Keratinocyte (primary cell): ENCODE measurements around the gene VEZT. TPM values are rescaled to one million over a fixed set of nuclear protein-coding genes. Genes with fewer than 3 reads are reported as not detected.
"Not testable (repeated sequence)": the region's sequence is repeated elsewhere in the genome, so short reads cannot be mapped to it uniquely, and the experiment has no call there.

Source experiments
- DNase-seq: peaks from one replicate; pipeline ENCODE4 v3.0.0-alpha.2; 2011; ENCODE audit warnings: low read depth, missing footprints, low spot score
- FAIRE-seq: peaks from 2 replicates; lab custom pipeline; 2011; peaks lifted over from hg19 to GRCh38; lab: Jason Lieb, UNC
- H2AFZ ChIP-seq: 2 replicates; pipeline ENCODE4 v1.6.0; 2012; ENCODE audit warnings: low read length, control low read depth, inconsistent platforms; ENCODE audit not compliant: control insufficient read depth
- H3K27ac ChIP-seq: 2 replicates; pipeline ENCODE4 v1.5.1; 2011; ENCODE audit warnings: low read length; ENCODE audit not compliant: control insufficient read depth, insufficient read depth
- H3K27me3 ChIP-seq: 3 replicates; pipeline ENCODE4 v1.6.0; 2011; ENCODE audit warnings: low read length; ENCODE audit not compliant: control insufficient read depth, insufficient read depth; ENCODE audit errors: extremely low read depth
- H3K36me3 ChIP-seq, 2 experiments: 2 replicates in 1 of 2; 3 replicates in 1 of 2; pipeline ENCODE4 v1.5.1; 2011; ENCODE audit warnings: low read length in 2 of 2, mild to moderate bottlenecking in 1 of 2; ENCODE audit not compliant: control insufficient read depth in 2 of 2, insufficient read depth in 2 of 2; ENCODE audit errors: extremely low read depth in 1 of 2
- H3K4me1 ChIP-seq: 3 replicates; pipeline ENCODE4 v1.5.1; 2011; ENCODE audit warnings: low read length; ENCODE audit not compliant: control insufficient read depth, insufficient read depth; ENCODE audit errors: extremely low read depth
- H3K4me2 ChIP-seq: 3 replicates; pipeline ENCODE4 v1.6.0; 2011; ENCODE audit warnings: low read depth, low read length; ENCODE audit not compliant: control insufficient read depth, insufficient read depth; ENCODE audit errors: extremely low read depth
- H3K4me3 ChIP-seq, 3 experiments: fragments of 200-600 bp in 1 of 3; sonication (generic) in 1 of 3; 2 replicates in 2 of 3; 3 replicates in 1 of 3; pipeline ENCODE4 v1.5.1; 2011 to 2016; ENCODE audit warnings: low read length in 3 of 3, mild to moderate bottlenecking in 3 of 3, control low read depth in 2 of 3, inconsistent platforms in 1 of 3, low read depth in 1 of 3, mixed read lengths in 1 of 3, mixed run types in 1 of 3, moderate library complexity in 1 of 3; ENCODE audit not compliant: control insufficient read depth in 2 of 3, insufficient read depth in 2 of 3; ENCODE audit errors: extremely low read depth in 1 of 3
- H3K79me2 ChIP-seq: 2 replicates; pipeline ENCODE4 v1.6.0; 2012; ENCODE audit warnings: low read length; ENCODE audit not compliant: control insufficient read depth, insufficient read depth
- H3K9ac ChIP-seq: 3 replicates; pipeline ENCODE4 v1.6.0; 2011; ENCODE audit warnings: low read length; ENCODE audit not compliant: control insufficient read depth, insufficient read depth; ENCODE audit errors: extremely low read depth
- H3K9me1 ChIP-seq: 3 replicates; pipeline ENCODE4 v1.6.0; 2011; ENCODE audit warnings: low read length; ENCODE audit not compliant: control insufficient read depth, insufficient read depth; ENCODE audit errors: extremely low read depth
- H3K9me3 ChIP-seq: 2 replicates; pipeline ENCODE4 v1.5.1; 2012; ENCODE audit warnings: low read depth, low read length; ENCODE audit not compliant: control insufficient read depth
- H4K20me1 ChIP-seq: 3 replicates; pipeline ENCODE4 v1.6.0; 2011; ENCODE audit warnings: low read length; ENCODE audit not compliant: control insufficient read depth, insufficient read depth; ENCODE audit errors: extremely low read depth
- EZH2 ChIP-seq: IDR thresholded peaks from one replicate; pipeline ENCODE4 v1.6.1; 2012; ENCODE audit warnings: inconsistent platforms, mild to moderate bottlenecking, low read length, moderate library complexity
- dilution Hi-C: fragments of 300-500 bp; cut with MboI; formaldehyde crosslinking; loops from one replicate; pipeline ENCODE4 v1.7.0; 2020; ENCODE audit warnings: low sequenced_read_pairs; ENCODE audit not compliant: extremely low pct_ligation_motif_present
- polyA plus RNA-seq, 5 experiments: library from polyadenylated mRNA; depleted of rRNA in 3 of 5; stranded (reverse) in 3 of 5; stranded (forward) in 1 of 5; unstranded in 1 of 5; fragments of >200 nt; gene quantifications; 1 replicate in 1 of 5; 2 replicates in 3 of 5; 3 replicates in 1 of 5; pipeline versions ENCODE4 v1.2.1 to v1.2.3, GENCODE V29; 2011 to 2012; ENCODE audit warnings: missing spikeins in 2 of 5, low read depth in 1 of 5, low replicate concordance in 1 of 5
- TF ChIP-seq, protein P1 (sequence below), 3 experiments: IDR thresholded peaks in 1 of 3; conservative IDR thresholded peaks in 1 of 3; optimal IDR thresholded peaks in 1 of 3; 2 replicates in 2 of 3; 3 replicates in 1 of 3; pipeline versions ENCODE3 to v1.5.1; 2011; ENCODE audit warnings: low read length in 3 of 3, mild to moderate bottlenecking in 3 of 3, moderate library complexity in 2 of 3, control low read depth in 1 of 3, inconsistent platforms in 1 of 3; ENCODE audit not compliant: insufficient read depth in 2 of 3; ENCODE audit errors: extremely low read depth in 1 of 3

The VEZT gene
- polyA plus RNA-seq, 1 donor (not counting 4 experiments of a cell fraction or from before 2014, with no cell fraction given) = 169 TPM

DNA sequence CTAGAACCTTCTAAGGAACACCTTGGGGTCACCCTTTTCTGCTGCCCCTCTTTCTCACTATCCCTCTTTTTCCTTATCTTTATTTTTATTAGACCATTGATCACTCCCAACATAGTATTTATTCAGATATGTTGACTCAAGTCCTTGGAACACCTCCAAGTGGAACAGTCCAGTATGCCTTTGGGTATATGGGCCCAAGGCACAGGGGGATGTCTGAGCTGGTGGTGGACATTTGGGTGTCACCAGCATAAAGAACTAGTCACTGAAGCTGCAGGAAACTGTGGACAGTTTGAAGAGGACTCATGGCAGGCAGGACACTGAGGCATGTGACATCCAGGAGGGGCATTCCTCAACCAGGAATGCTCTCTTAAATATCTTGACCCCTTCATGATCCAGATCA, 105.6 kb downstream of the VEZT start:
- Histone ChIP-seq H2AFZ (no peak overlapping the region), H4K20me1 (no peaks in the 10 kb centered on the region), H3K79me2 (no peaks in the 10 kb centered on the region), H3K9me1 (no peaks in the 10 kb centered on the region), H3K9ac (no peak overlapping the region), H3K27me3 (no peaks in the 10 kb centered on the region), H3K36me3 (no peaks in the 10 kb centered on the region), H3K27ac (no peak overlapping the region), H3K4me3 (no peak overlapping the region), H3K9me3 (no peaks in the 10 kb centered on the region), H3K4me1 (peaks cover 4% of the 10 kb centered on the region), H3K4me2 (no peak overlapping the region)
- dilution Hi-C loops = no loop called here
- TF ChIP-seq, protein P1, sequence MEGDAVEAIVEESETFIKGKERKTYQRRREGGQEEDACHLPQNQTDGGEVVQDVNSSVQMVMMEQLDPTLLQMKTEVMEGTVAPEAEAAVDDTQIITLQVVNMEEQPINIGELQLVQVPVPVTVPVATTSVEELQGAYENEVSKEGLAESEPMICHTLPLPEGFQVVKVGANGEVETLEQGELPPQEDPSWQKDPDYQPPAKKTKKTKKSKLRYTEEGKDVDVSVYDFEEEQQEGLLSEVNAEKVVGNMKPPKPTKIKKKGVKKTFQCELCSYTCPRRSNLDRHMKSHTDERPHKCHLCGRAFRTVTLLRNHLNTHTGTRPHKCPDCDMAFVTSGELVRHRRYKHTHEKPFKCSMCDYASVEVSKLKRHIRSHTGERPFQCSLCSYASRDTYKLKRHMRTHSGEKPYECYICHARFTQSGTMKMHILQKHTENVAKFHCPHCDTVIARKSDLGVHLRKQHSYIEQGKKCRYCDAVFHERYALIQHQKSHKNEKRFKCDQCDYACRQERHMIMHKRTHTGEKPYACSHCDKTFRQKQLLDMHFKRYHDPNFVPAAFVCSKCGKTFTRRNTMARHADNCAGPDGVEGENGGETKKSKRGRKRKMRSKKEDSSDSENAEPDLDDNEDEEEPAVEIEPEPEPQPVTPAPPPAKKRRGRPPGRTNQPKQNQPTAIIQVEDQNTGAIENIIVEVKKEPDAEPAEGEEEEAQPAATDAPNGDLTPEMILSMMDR (optimal IDR thresholded peaks at IDR 0.05 in 1 of 3, IDR thresholded peaks at IDR 0.05 in 1 of 3, conservative IDR thresholded peaks at IDR 0.05 in 1 of 3; ENCODE audit: extremely low read depth in 1 of 3, insufficient read depth in 2 of 3, low read length in 3 of 3) = no peak
- no peak for TF ChIP-seq EZH2
- no peak for DNase-seq
- FAIRE-seq = no peak

GRCh38 chr12:95324246-95324645, 106.6 kb downstream of the VEZT start:
- DNase-seq, H3K4me2 ChIP-seq, H3K4me1 ChIP-seq, FAIRE-seq, dilution Hi-C loops, H2AFZ ChIP-seq, H3K9me1 ChIP-seq, H3K9me3 ChIP-seq, H3K27me3 ChIP-seq, H3K9ac ChIP-seq, H3K79me2 ChIP-seq, H3K27ac ChIP-seq, H3K4me3 ChIP-seq, H3K36me3 ChIP-seq, H4K20me1 ChIP-seq: not testable (repeated sequence)

DNA sequence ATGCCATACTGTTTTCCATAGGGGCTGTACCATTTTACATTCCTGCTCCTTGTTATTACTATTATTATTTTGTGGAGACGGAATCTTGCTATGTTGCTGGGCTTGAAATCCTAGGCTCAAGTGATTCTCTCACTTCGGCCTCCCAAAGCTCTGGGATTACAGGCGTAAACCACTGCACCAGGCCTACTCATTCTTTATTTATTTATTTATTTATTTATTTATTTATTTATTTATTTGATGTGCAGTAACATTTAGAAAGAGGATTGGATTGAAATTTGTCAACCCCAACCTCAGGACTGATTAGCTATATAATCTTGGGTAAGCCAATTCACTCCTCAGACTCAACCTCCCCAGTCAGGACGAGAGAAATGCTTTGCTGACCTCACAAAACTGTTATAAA, 107.9 kb downstream of the VEZT start:
- Histone ChIP-seq H3K36me3 (no peaks in the 10 kb centered on the region), H3K4me3 (no peak overlapping the region), H3K27ac (no peak overlapping the region), H4K20me1 (no peaks in the 10 kb centered on the region), H2AFZ (no peak overlapping the region), H3K4me1 (no peaks in the 10 kb centered on the region), H3K9ac (no peak overlapping the region), H3K9me3 (no peaks in the 10 kb centered on the region), H3K9me1 (no peaks in the 10 kb centered on the region), H3K79me2 (no peaks in the 10 kb centered on the region), H3K4me2 (no peak overlapping the region), H3K27me3 (no peaks in the 10 kb centered on the region)
- DNase-seq = no peak
- dilution Hi-C loops = no loop called here
- no peak for TF ChIP-seq EZH2
- TF ChIP-seq, protein P1 (optimal IDR thresholded peaks at IDR 0.05 in 1 of 3, IDR thresholded peaks at IDR 0.05 in 1 of 3, conservative IDR thresholded peaks at IDR 0.05 in 1 of 3; ENCODE audit: extremely low read depth in 1 of 3, insufficient read depth in 2 of 3, low read length in 3 of 3) = no peak
- FAIRE-seq = no peak
